Mesothelial cell of epicardium (in vitro differentiated cells): ENCODE measurements around the gene DGKB. TPM values are rescaled to one million over a fixed set of nuclear protein-coding genes. Genes with fewer than 3 reads are reported as not detected.

ENCODE experiments used
- DNase-seq, 2 experiments: peaks; one replicate each; pipeline ENCODE4 v3.0.0; 2021; ENCODE audit warnings: low spot score in 2 of 2; ENCODE audit not compliant: unreplicated experiment in 2 of 2
- H3K27ac Mint-ChIP-seq: 2 replicates; pipeline ENCODE4 v1.8.0; 2021; ENCODE audit warnings: mixed read lengths
- H3K27me3 Mint-ChIP-seq: 2 replicates; pipeline ENCODE4 v1.8.0; 2021; ENCODE audit warnings: low read depth, mixed read lengths
- H3K36me3 Mint-ChIP-seq: 2 replicates; pipeline ENCODE4 v1.8.0; 2021; ENCODE audit warnings: mixed read lengths
- H3K4me1 Mint-ChIP-seq: 2 replicates; pipeline ENCODE4 v1.8.0; 2021; ENCODE audit warnings: mixed read lengths
- H3K4me3 Mint-ChIP-seq: 2 replicates; pipeline ENCODE4 v1.8.0; 2021; ENCODE audit warnings: mild to moderate bottlenecking, moderate library complexity, mixed read lengths
- H3K9me3 Mint-ChIP-seq: 2 replicates; pipeline ENCODE4 v1.8.0; 2021; ENCODE audit warnings: mixed read lengths
- CTCF ChIP-seq: fragments of 200-600 bp; sonication (generic); IDR thresholded peaks from one replicate; pipeline ENCODE4 v1.5.0; 2021; ENCODE audit warnings: antibody characterized with exemption; ENCODE audit not compliant: unreplicated experiment
- total RNA-seq: library from RNA; stranded (reverse); gene quantifications from 3 replicates; pipeline ENCODE4 v1.2.1, GENCODE V29; 2021

Gene DGKB
- total RNA-seq, 1 donor from 2014 or later, result 3.9 TPM

DNA sequence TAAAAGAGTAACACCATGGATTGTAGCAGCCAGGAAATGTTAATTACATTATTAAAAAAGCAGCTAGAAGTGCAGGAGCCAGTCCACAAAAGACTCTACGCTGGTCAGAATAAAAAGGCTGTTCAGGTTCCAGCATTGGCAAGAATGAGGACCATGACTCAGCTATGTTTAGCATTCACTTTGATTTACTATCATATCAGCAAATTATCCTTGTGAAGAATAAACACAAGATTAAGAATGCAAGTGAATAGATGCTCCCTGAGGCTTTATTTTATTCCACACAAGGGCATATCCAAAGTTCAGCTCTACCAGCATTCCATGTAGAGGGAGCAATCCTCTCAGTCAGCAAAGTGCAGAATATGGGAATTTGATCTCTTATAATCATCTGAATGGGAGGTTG, 13.6 kb downstream of the DGKB start:
- no peaks in the 10 kb centered on the region for H3K36me3 Mint-ChIP-seq
- no peak for TF ChIP-seq CTCF
- H3K27ac Mint-ChIP-seq, result no peak overlapping the region
- H3K4me1 Mint-ChIP-seq, result peaks cover 2% of the 10 kb centered on the region
- peaks cover 4% of the 10 kb centered on the region for H3K27me3 Mint-ChIP-seq
- H3K9me3 Mint-ChIP-seq, result no peaks in the 10 kb centered on the region
- no peak overlapping the region for H3K4me3 Mint-ChIP-seq
- DNase-seq, result no peak

GRCh38 chr7:14886533-14886932, 16.0 kb downstream of the DGKB start:
- no peak overlapping the region for H3K27ac Mint-ChIP-seq
- no peak for TF ChIP-seq CTCF
- DNase-seq, result no peak
- H3K4me3 Mint-ChIP-seq, result no peak overlapping the region
- H3K9me3 Mint-ChIP-seq, result no peaks in the 10 kb centered on the region
- H3K36me3 Mint-ChIP-seq, result no peaks in the 10 kb centered on the region
- no peaks in the 10 kb centered on the region for H3K27me3 Mint-ChIP-seq
- peaks cover 2% of the 10 kb centered on the region for H3K4me1 Mint-ChIP-seq

- no peak for DNase-seq
- Mint-ChIP-seq H3K4me1 (no peaks in the 10 kb centered on the region), H3K4me3 (no peak overlapping the region), H3K9me3 (no peaks in the 10 kb centered on the region), H3K27me3 (no peaks in the 10 kb centered on the region), H3K36me3 (no peaks in the 10 kb centered on the region), H3K27ac (no peak overlapping the region)
- no peak for TF ChIP-seq CTCF
Observed at GRCh38 chr7:14875941-14876587, 26.5 kb downstream of the DGKB start.

- H3K9me3 Mint-ChIP-seq, result peaks cover 5% of the 10 kb centered on the region
- no peaks in the 10 kb centered on the region for H3K27me3 Mint-ChIP-seq
- H3K4me3 Mint-ChIP-seq, result no peak overlapping the region
- H3K27ac Mint-ChIP-seq, result no peak overlapping the region
- DNase-seq, result no peak
- H3K4me1 Mint-ChIP-seq, result peaks cover 4% of the 10 kb centered on the region
- TF ChIP-seq CTCF, result no peak
- H3K36me3 Mint-ChIP-seq, result no peaks in the 10 kb centered on the region
Observed at GRCh38 chr7:14871880-14872279, 30.7 kb downstream of the DGKB start.

- no peak overlapping the region for H3K4me3 Mint-ChIP-seq
- H3K4me1 Mint-ChIP-seq, result peaks cover 4% of the 10 kb centered on the region
- no peak overlapping the region for H3K27ac Mint-ChIP-seq
- H3K27me3 Mint-ChIP-seq, result no peaks in the 10 kb centered on the region
- peaks cover 15% of the 10 kb centered on the region for H3K9me3 Mint-ChIP-seq
- H3K36me3 Mint-ChIP-seq, result no peaks in the 10 kb centered on the region
- no peak for TF ChIP-seq CTCF
- DNase-seq, result no peak
Observed at GRCh38 chr7:14870394-14870793, 32.2 kb downstream of the DGKB start.

DNA sequence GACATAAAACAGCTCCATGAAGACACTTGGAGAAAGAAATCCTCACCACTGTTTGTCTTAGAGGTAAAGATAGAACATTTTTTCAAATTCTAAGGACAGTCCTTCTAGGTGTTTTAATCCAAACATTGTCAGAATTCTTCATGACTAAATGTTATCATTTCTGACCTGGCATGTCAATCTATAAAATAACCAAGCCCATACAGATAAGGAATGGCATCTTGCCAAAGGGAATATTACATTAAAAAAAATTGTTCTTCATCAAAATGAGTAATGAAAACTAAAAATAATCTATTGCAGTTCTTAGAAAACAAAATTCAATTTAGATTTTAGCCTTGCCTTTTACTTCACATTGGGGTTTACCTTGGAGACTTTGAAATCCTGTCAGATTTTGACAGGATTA, 33.6 kb downstream of the DGKB start:
- peaks cover 4% of the 10 kb centered on the region for H3K4me1 Mint-ChIP-seq
- no peak overlapping the region for H3K27ac Mint-ChIP-seq
- no peak overlapping the region for H3K4me3 Mint-ChIP-seq
- no peaks in the 10 kb centered on the region for H3K27me3 Mint-ChIP-seq
- DNase-seq, result no peak
- no peak for TF ChIP-seq CTCF
- peaks cover 16% of the 10 kb centered on the region for H3K9me3 Mint-ChIP-seq
- H3K36me3 Mint-ChIP-seq, result no peaks in the 10 kb centered on the region
